NCI-H2107 treated with DMSO at 0.1 percent for 48 hours (cell line): ENCODE results near the gene AMOTL1.

Experiments
- DNase-seq: peaks from one replicate; lab custom pipeline; 2025; ENCODE audit not compliant: unreplicated experiment; lab: John Stamatoyannopoulos, UW

The AMOTL1 gene

GRCh38 chr11:94767701-94768601 is at the start of gene AMOTL1:
TSS of gene AMOTL1 (plus strand) at chr11:94768356. CDS start at chr11:94768512, 156 bp downstream.
- peak; percentile 55 for DNase-seq

GRCh38 chr11:94719876-94720275 is 48.3 kb upstream of the AMOTL1 start:
- no peak for DNase-seq

GRCh38 chr11:94721565-94722292 is 46.4 kb upstream of the AMOTL1 start:
- no peak for DNase-seq

GRCh38 chr11:94722735-94723134 is 45.4 kb upstream of the AMOTL1 start:
- DNase-seq: no peak

GRCh38 chr11:94725097-94725496 is 43.1 kb upstream of the AMOTL1 start:
- DNase-seq: no peak

GRCh38 chr11:94727819-94728218 is 40.3 kb upstream of the AMOTL1 start:
- DNase-seq: no peak

- DNase-seq: no peak
Measured at GRCh38 chr11:94728541-94728940, 39.6 kb upstream of the AMOTL1 start.

GRCh38 chr11:94728966-94729751 is 39.0 kb upstream of the AMOTL1 start:
- DNase-seq: no peak

GRCh38 chr11:94730153-94730552 is 38.0 kb upstream of the AMOTL1 start:
- no peak for DNase-seq

GRCh38 chr11:94731880-94732601 is 36.1 kb upstream of the AMOTL1 start:
- DNase-seq: no peak

- no peak for DNase-seq
Measured at GRCh38 chr11:94732617-94733281, 35.4 kb upstream of the AMOTL1 start.

GRCh38 chr11:94734563-94735275 is 33.4 kb upstream of the AMOTL1 start:
- no peak for DNase-seq

GRCh38 chr11:94735907-94736306 is 32.2 kb upstream of the AMOTL1 start:
- DNase-seq: no peak

- no peak for DNase-seq
Measured at GRCh38 chr11:94737171-94737611, 31.0 kb upstream of the AMOTL1 start.

GRCh38 chr11:94738746-94739145 is 29.4 kb upstream of the AMOTL1 start:
- DNase-seq: no peak

GRCh38 chr11:94739331-94739730 is 28.8 kb upstream of the AMOTL1 start:
- DNase-seq: no peak

GRCh38 chr11:94740083-94741021 is 27.8 kb upstream of the AMOTL1 start:
- DNase-seq: peak; percentile 23

GRCh38 chr11:94741022-94741679 is 27.0 kb upstream of the AMOTL1 start:
- DNase-seq: peak; percentile 45
